COLO829 (cell line): ENCODE data around the gene GPATCH8.
"Not testable (repeated sequence)": the region's sequence is repeated elsewhere in the genome, so short reads cannot be mapped to it uniquely, and the experiment has no call there.

Experiments
- DNase-seq: peaks from one replicate; pipeline ENCODE4 v3.0.0; 2012; ENCODE audit warnings: low spot score

Gene GPATCH8

GRCh38 chr17:44396946-44397345, 106.3 kb downstream of the GPATCH8 start:
- no peak for DNase-seq

GRCh38 chr17:44394833-44395232, 108.4 kb downstream of the GPATCH8 start:
- no peak for DNase-seq

GRCh38 chr17:44394112-44394511, 109.1 kb downstream of the GPATCH8 start:
- not testable (repeated sequence) for DNase-seq

- DNase-seq: no peak
Measured at GRCh38 chr17:44390250-44390870, 112.8 kb downstream of the GPATCH8 start.

GRCh38 chr17:44389723-44390202, 113.4 kb downstream of the GPATCH8 start:
- DNase-seq: no peak

GRCh38 chr17:44389281-44389680, 113.9 kb downstream of the GPATCH8 start, which contains the start of gene ITGA2B:
ITGA2B (minus strand) TSS chr17:44389649; CDS start chr17:44389473, 176 bp downstream.
- no peak for DNase-seq

GRCh38 chr17:44387804-44388203, 115.4 kb downstream of the GPATCH8 start:
- DNase-seq: no peak

GRCh38 chr17:44386182-44386525, 117.1 kb downstream of the GPATCH8 start:
- DNase-seq: no peak

- DNase-seq: peak; percentile 52
Measured at GRCh38 chr17:44385287-44386181, 117.7 kb downstream of the GPATCH8 start.

- DNase-seq: no peak
Measured at GRCh38 chr17:44384823-44385286, 118.4 kb downstream of the GPATCH8 start.

- DNase-seq: no peak
Measured at GRCh38 chr17:44384281-44384822, 118.9 kb downstream of the GPATCH8 start.

- DNase-seq: no peak
Measured at GRCh38 chr17:44383861-44384260, 119.3 kb downstream of the GPATCH8 start.

- no peak for DNase-seq
Measured at GRCh38 chr17:44383363-44383762, 119.8 kb downstream of the GPATCH8 start.

- DNase-seq: no peak
Measured at GRCh38 chr17:44382917-44383316, 120.3 kb downstream of the GPATCH8 start.

- DNase-seq: no peak
Measured at GRCh38 chr17:44381810-44382305, 121.3 kb downstream of the GPATCH8 start.

GRCh38 chr17:44380767-44381166, 122.4 kb downstream of the GPATCH8 start:
- no peak for DNase-seq

GRCh38 chr17:44379887-44380286, 123.3 kb downstream of the GPATCH8 start:
- DNase-seq: no peak

- DNase-seq: no peak
Measured at GRCh38 chr17:44378171-44378705, 125.0 kb downstream of the GPATCH8 start.

- DNase-seq: no peak
Measured at GRCh38 chr17:44376779-44377178, 126.4 kb downstream of the GPATCH8 start.

- no peak for DNase-seq
Measured at GRCh38 chr17:44376124-44376523, 127.1 kb downstream of the GPATCH8 start.

GRCh38 chr17:44375196-44376017, 127.8 kb downstream of the GPATCH8 start:
- no peak for DNase-seq
